Stomach (tissue), 9 donors: ENCODE results near the gene THAP10. TPM values are rescaled to one million over a fixed set of nuclear protein-coding genes. Genes with fewer than 3 reads are reported as not detected.
A peak's percentile ranks its signal among the peaks of the same experiment; 100 is the strongest.

Experiments used
- DNase-seq, 2 donors: peaks; one replicate each; pipeline versions ENCODE4 v3.0.0 to v3.0.0-alpha.2; 2013 to 2019
- H3K27ac ChIP-seq, 5 donors: fragments of 200-600 bp in 4 of 5; sonication (generic) in 4 of 5; one replicate each; pipeline ENCODE4 v1.5.1; 2013 to 2019; ENCODE audit warnings: mild to moderate bottlenecking in 1 of 5, moderate library complexity in 1 of 5
- H3K27me3 ChIP-seq, 3 donors: fragments of 200-600 bp; sonication (generic); one replicate each; pipeline ENCODE4 v1.5.1; 2017 to 2019; ENCODE audit warnings: mixed run types in 1 of 3
- H3K36me3 ChIP-seq, 4 donors: fragments of 200-600 bp; sonication (generic); 1 replicate in 3 of 4; 2 replicates in 1 of 4; pipeline ENCODE4 v1.5.1; 2016 to 2019
- H3K4me1 ChIP-seq, 4 donors: fragments of 200-600 bp; sonication (generic); one replicate each; pipeline ENCODE4 v1.5.1; 2016 to 2019
- H3K4me3 ChIP-seq, 4 donors: fragments of 200-600 bp; sonication (generic) in 3 of 4; one replicate each; pipeline ENCODE4 v1.5.1; 2016 to 2019; ENCODE audit warnings: mild to moderate bottlenecking in 1 of 4
- H3K9me3 ChIP-seq, 4 donors: fragments of 200-600 bp; sonication (generic); one replicate each; pipeline ENCODE4 v1.5.1; 2016 to 2019
- CTCF ChIP-seq, 7 experiments: fragments of 450-650 bp in 4 of 7; fragments of 200-600 bp in 3 of 7; sonication (generic) in 3 of 7; IDR thresholded peaks; one replicate each; pipeline ENCODE4 v1.5.1; 2016 to 2019; ENCODE audit warnings: antibody characterized with exemption in 7 of 7, control low read depth in 2 of 7, mild to moderate bottlenecking in 1 of 7
- EP300 ChIP-seq: sonication (generic); formaldehyde crosslinking; IDR thresholded peaks from one replicate; pipeline ENCODE4 v1.6.1; 2017; ENCODE audit warnings: antibody characterized with exemption
- POLR2A ChIP-seq, 4 donors: fragments of 450-650 bp; IDR thresholded peaks; one replicate each; pipeline ENCODE4 v1.6.1; 2016; ENCODE audit warnings: antibody characterized with exemption in 4 of 4, control low read depth in 2 of 4, mild to moderate bottlenecking in 1 of 4, moderate library complexity in 1 of 4
- POLR2AphosphoS5 ChIP-seq, 3 donors: sonication (generic); formaldehyde crosslinking; IDR thresholded peaks; one replicate each; pipeline ENCODE4 v1.6.1; 2016; ENCODE audit warnings: antibody characterized with exemption in 3 of 3
- WGBS, 5 donors: extraction: QIAGEN DNeasy Blood & Tissue Kit in 3 of 5; methylation state at CpG; one replicate each; pipeline versions ENCODE4 v1.1.5 to v1.1.7; 2013 to 2018; 5-methylcytosine and 5-hydroxymethylcytosine counted together
- intact Hi-C: fragments of 100-400 bp; cut with DNase I; formaldehyde crosslinking; loops from one replicate; pipeline ENCODE4 v1.15.1; 2023; ENCODE audit warnings: low total_unique reads
- polyA plus RNA-seq, 3 donors: library from polyadenylated mRNA; stranded (reverse); fragments of 200-250 nt; gene quantifications; one replicate each; pipeline ENCODE4 v1.2.3, GENCODE V29; 2013
- total RNA-seq, 5 donors: library from RNA; depleted of rRNA; stranded (reverse); fragments of >200 nt; gene quantifications; one replicate each; pipeline versions ENCODE4 v1.1.0 to v1.2.3, GENCODE V29; 2014 to 2016
- donor health status: healthy with polysubstance abuse.
- donor health status: Bipolar disorder and iron deficiency.
- donor health status: healthy.

Gene THAP10
- total and polyA plus RNA-seq, 8 donors = 0.72 to 4.5 (median 2.4) TPM; not detected in 1

- no peaks in the 10 kb centered on the region for H3K9me3 ChIP-seq
- peaks cover 0 to 5% (median 0%) of the 10 kb centered on the region in 4 donors for H3K36me3 ChIP-seq
- no peaks in the 10 kb centered on the region for H3K27me3 ChIP-seq
- H3K4me3 ChIP-seq = no peak overlapping the region
- DNase-seq = no peak
- peaks cover 0 to 6% (median 0%) of the 10 kb centered on the region in 4 donors for H3K4me1 ChIP-seq
- WGBS, 5 donors = 91 to 96% (median 95%) methylated on average over 6 of the region's 6 CpGs
- H3K27ac ChIP-seq = no peak overlapping the region
- intact Hi-C loops = no loop called here
- TF ChIP-seq POLR2A (IDR thresholded peaks at IDR 0.05) (no peak), CTCF (IDR thresholded peaks at IDR 0.05) (no peak), POLR2AphosphoS5 (IDR thresholded peaks at IDR 0.05) (no peak), EP300 (no peak)
Measured at GRCh38 chr15:70845602-70846360, 46.5 kb downstream of the THAP10 start.

DNA sequence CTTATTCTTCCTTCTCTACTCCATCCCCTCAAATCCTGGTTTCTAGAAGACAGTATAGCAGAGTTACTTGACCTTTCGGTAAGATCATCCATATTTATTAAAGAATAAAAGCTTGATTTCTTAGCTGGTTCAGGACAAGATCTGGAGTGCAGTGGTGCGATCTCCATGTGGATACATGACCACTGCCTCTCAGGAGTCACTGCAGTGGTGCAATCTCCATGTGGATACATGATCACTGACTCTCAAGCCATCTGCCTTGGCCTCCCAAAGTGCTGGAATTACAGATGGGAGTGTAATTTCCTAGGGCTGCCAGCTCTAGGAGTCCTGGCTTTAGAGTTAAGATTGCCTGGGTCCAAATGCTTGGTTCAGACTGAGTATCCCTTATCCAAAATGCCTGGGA lies 54.8 kb downstream of the THAP10 start:
- no peak overlapping the region for H3K27ac ChIP-seq
- WGBS, 5 donors = 94 to 100% (median 97%) methylated on average over 2 of the region's 2 CpGs
- intact Hi-C loops = no loop called here
- no peak overlapping the region for H3K4me3 ChIP-seq
- H3K4me1 ChIP-seq = peaks cover 7 to 25% (median 10%) of the 10 kb centered on the region in 4 donors
- H3K9me3 ChIP-seq = no peaks in the 10 kb centered on the region
- no peak for TF ChIP-seq POLR2AphosphoS5 (IDR thresholded peaks at IDR 0.05)
- no peak for TF ChIP-seq CTCF (IDR thresholded peaks at IDR 0.05)
- TF ChIP-seq EP300 = no peak
- no peak for TF ChIP-seq POLR2A (IDR thresholded peaks at IDR 0.05)
- no peak for DNase-seq
- H3K27me3 ChIP-seq = no peaks in the 10 kb centered on the region
- H3K36me3 ChIP-seq = peaks cover 3 to 37% (median 20%) of the 10 kb centered on the region in 4 donors

GRCh38 chr15:70835841-70836240 lies 56.4 kb downstream of the THAP10 start:
- 71 to 91% (median 86%) methylated on average over 3 of the region's 3 CpGs for WGBS, 5 donors

DNA sequence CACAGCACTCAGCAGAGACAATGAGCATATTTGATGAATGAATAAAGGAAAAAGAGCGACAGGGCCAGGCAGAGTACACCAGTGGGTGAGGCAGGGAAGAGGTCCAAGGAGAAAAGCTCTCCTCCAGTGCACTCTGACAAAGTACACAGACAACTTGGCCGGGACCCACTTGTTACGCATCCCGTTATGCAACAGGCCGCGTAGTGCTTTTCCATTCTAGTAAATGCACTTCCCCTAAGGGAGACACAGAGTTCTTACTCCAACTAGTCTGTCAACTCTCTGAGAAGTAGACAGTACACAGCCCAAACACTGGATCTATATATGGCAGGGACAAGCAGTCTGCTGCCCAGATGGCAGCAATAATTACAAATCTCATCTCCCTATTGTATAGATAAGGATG lies 56.8 kb downstream of the THAP10 start:
- Histone ChIP-seq H3K4me1 (peaks cover 13 to 34% (median 17%) of the 10 kb centered on the region in 4 donors), H3K36me3 (peaks cover 8 to 53% (median 31%) of the 10 kb centered on the region in 4 donors), H3K27ac (peak overlapping the region in 4 of 5 donors; percentile 47 to 67 (median 60)), H3K4me3 (no peak overlapping the region), H3K9me3 (no peaks in the 10 kb centered on the region), H3K27me3 (no peaks in the 10 kb centered on the region)
- peak in 1 of 3 donors; percentile 68 for TF ChIP-seq POLR2AphosphoS5 (IDR thresholded peaks at IDR 0.05)
- peak; percentile 47 for TF ChIP-seq EP300
- no peak for TF ChIP-seq POLR2A (IDR thresholded peaks at IDR 0.05)
- no peak for TF ChIP-seq CTCF (IDR thresholded peaks at IDR 0.05)
- intact Hi-C loops = no loop called here
- DNase-seq = peak in 1 of 2 donors; percentile 69
- WGBS, 5 donors = 88 to 96% (median 93%) methylated on average over 6 of the region's 6 CpGs

More at GRCh38 chr15:70835841-70836240, 56.4 kb downstream of the THAP10 start:
- peaks cover 11 to 30% (median 14%) of the 10 kb centered on the region in 4 donors for H3K4me1 ChIP-seq
- H3K9me3 ChIP-seq = no peaks in the 10 kb centered on the region
- H3K36me3 ChIP-seq = peaks cover 8 to 49% (median 31%) of the 10 kb centered on the region in 4 donors
- H3K4me3 ChIP-seq = no peak overlapping the region
- TF ChIP-seq EP300 = no peak
- TF ChIP-seq POLR2AphosphoS5 (IDR thresholded peaks at IDR 0.05) = no peak
- no peak for TF ChIP-seq CTCF (IDR thresholded peaks at IDR 0.05)
- no peaks in the 10 kb centered on the region for H3K27me3 ChIP-seq
- peak in 1 of 2 donors; percentile 59 for DNase-seq
- peak overlapping the region in 4 of 5 donors; percentile 47 to 67 (median 60) for H3K27ac ChIP-seq
- intact Hi-C loops = no loop called here
